Sigmoid colon (tissue), 7 donors: ENCODE measurements around the gene TAS1R1. TPM values are rescaled to one million over a fixed set of nuclear protein-coding genes. Genes with fewer than 3 reads are reported as not detected.

Experiments
- DNase-seq: peaks from one replicate; pipeline ENCODE4 v3.0.0-alpha.2; 2019
- H3K27ac ChIP-seq, 4 donors: fragments of 200-600 bp; sonication (generic); one replicate each; pipeline ENCODE4 v1.5.1; 2016 to 2019; ENCODE audit warnings: mild to moderate bottlenecking in 1 of 4
- H3K27me3 ChIP-seq, 3 donors: fragments of 200-600 bp; sonication (generic); one replicate each; pipeline ENCODE4 v1.5.1; 2019; ENCODE audit warnings: mild to moderate bottlenecking in 1 of 3
- H3K36me3 ChIP-seq, 4 donors: fragments of 200-600 bp; sonication (generic); one replicate each; pipeline ENCODE4 v1.5.1; 2016 to 2019
- H3K4me1 ChIP-seq, 4 donors: fragments of 200-600 bp; sonication (generic); one replicate each; pipeline ENCODE4 v1.5.1; 2017 to 2019
- H3K4me3 ChIP-seq, 4 donors: fragments of 200-600 bp; sonication (generic); one replicate each; pipeline ENCODE4 v1.5.1; 2017 to 2019; ENCODE audit warnings: mild to moderate bottlenecking in 2 of 4, moderate library complexity in 1 of 4
- H3K9me3 ChIP-seq, 4 donors: fragments of 200-600 bp in 3 of 4; sonication (generic) in 3 of 4; one replicate each; pipeline versions ENCODE4 v1.5.1 to v1.6.1; 2013 to 2019
- EP300 ChIP-seq, 4 donors: sonication (generic); formaldehyde crosslinking; IDR thresholded peaks; one replicate each; pipeline ENCODE4 v1.6.1; 2017; ENCODE audit warnings: antibody characterized with exemption in 4 of 4
- POLR2A ChIP-seq, 2 donors: fragments of 450-650 bp; IDR thresholded peaks; one replicate each; pipeline ENCODE4 v1.6.1; 2016; ENCODE audit warnings: antibody characterized with exemption in 2 of 2, mild to moderate bottlenecking in 2 of 2, moderate library complexity in 2 of 2
- POLR2AphosphoS5 ChIP-seq, 4 donors: sonication (generic); formaldehyde crosslinking; IDR thresholded peaks; one replicate each; pipeline ENCODE4 v1.6.1; 2017; ENCODE audit warnings: antibody characterized with exemption in 4 of 4
- WGBS, 2 donors: extraction: QIAGEN DNeasy Blood & Tissue Kit; methylation state at CpG; one replicate each; pipeline ENCODE4 v1.1.7; 2013; 5-methylcytosine and 5-hydroxymethylcytosine counted together
- intact Hi-C: fragments of 100-400 bp; cut with DNase I; formaldehyde crosslinking; loops from one replicate; pipeline ENCODE4 v1.15.1; 2023
- polyA plus RNA-seq, 3 donors: library from polyadenylated mRNA; stranded (reverse); fragments of 200-250 nt; gene quantifications; one replicate each; pipeline ENCODE4 v1.2.3, GENCODE V29; 2013
- total RNA-seq, 4 donors: library from RNA; depleted of rRNA; stranded (reverse); fragments of >200 nt; gene quantifications; one replicate each; pipeline ENCODE4 v1.1.0, GENCODE V29; 2016
- TF ChIP-seq, protein P1 (sequence below), 4 experiments: fragments of 450-650 bp in 3 of 4; fragments of 200-600 bp in 1 of 4; IDR thresholded peaks; one replicate each; pipeline ENCODE4 v1.5.1; 2016 to 2019; ENCODE audit warnings: antibody characterized with exemption in 4 of 4, mild to moderate bottlenecking in 3 of 4, moderate library complexity in 2 of 4
- donor health status: healthy with polysubstance abuse.
- donor health status: Bipolar disorder and iron deficiency.
- donor health status: healthy.

Gene TAS1R1
- total and polyA plus RNA-seq, 7 donors, result 0.10 to 0.36 TPM; not detected in 5

GRCh38 chr1:6530504-6531160 is 24.5 kb upstream of the TAS1R1 start:
- no peaks in the 10 kb centered on the region for H3K27me3 ChIP-seq
- no peak overlapping the region for H3K4me3 ChIP-seq
- peaks cover 17 to 89% (median 52%) of the 10 kb centered on the region in 4 donors for H3K36me3 ChIP-seq
- H3K4me1 ChIP-seq, result no peaks in the 10 kb centered on the region
- DNase-seq, result no peak
- WGBS, 2 donors, result 96 to 97% methylated on average over 13 of the region's 13 CpGs
- no peaks in the 10 kb centered on the region for H3K9me3 ChIP-seq
- intact Hi-C loops, result no loop called here
- no peak overlapping the region for H3K27ac ChIP-seq
- no peak for TF ChIP-seq POLR2A (IDR thresholded peaks at IDR 0.05)
- TF ChIP-seq POLR2AphosphoS5 (IDR thresholded peaks at IDR 0.05), result no peak
- TF ChIP-seq, protein P1, sequence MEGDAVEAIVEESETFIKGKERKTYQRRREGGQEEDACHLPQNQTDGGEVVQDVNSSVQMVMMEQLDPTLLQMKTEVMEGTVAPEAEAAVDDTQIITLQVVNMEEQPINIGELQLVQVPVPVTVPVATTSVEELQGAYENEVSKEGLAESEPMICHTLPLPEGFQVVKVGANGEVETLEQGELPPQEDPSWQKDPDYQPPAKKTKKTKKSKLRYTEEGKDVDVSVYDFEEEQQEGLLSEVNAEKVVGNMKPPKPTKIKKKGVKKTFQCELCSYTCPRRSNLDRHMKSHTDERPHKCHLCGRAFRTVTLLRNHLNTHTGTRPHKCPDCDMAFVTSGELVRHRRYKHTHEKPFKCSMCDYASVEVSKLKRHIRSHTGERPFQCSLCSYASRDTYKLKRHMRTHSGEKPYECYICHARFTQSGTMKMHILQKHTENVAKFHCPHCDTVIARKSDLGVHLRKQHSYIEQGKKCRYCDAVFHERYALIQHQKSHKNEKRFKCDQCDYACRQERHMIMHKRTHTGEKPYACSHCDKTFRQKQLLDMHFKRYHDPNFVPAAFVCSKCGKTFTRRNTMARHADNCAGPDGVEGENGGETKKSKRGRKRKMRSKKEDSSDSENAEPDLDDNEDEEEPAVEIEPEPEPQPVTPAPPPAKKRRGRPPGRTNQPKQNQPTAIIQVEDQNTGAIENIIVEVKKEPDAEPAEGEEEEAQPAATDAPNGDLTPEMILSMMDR (IDR thresholded peaks at IDR 0.05), result no peak
- no peak for TF ChIP-seq EP300 (IDR thresholded peaks at IDR 0.05)

GRCh38 chr1:6531996-6532395 is 23.1 kb upstream of the TAS1R1 start:
- Histone ChIP-seq H3K9me3 (no peaks in the 10 kb centered on the region), H3K4me1 (no peaks in the 10 kb centered on the region), H3K4me3 (no peak overlapping the region), H3K27ac (no peak overlapping the region), H3K27me3 (no peaks in the 10 kb centered on the region), H3K36me3 (peaks cover 15 to 84% (median 42%) of the 10 kb centered on the region in 4 donors)
- DNase-seq, result no peak
- 89 to 91% methylated on average over 5 of the region's 5 CpGs for WGBS, 2 donors
- intact Hi-C loops, result no loop called here
- TF ChIP-seq POLR2AphosphoS5 (IDR thresholded peaks at IDR 0.05) (no peak), EP300 (IDR thresholded peaks at IDR 0.05) (no peak), POLR2A (IDR thresholded peaks at IDR 0.05) (no peak)
- TF ChIP-seq, protein P1 (IDR thresholded peaks at IDR 0.05), result no peak

- no peak for DNase-seq
- intact Hi-C loops, result no loop called here
These were observed 20.8 kb upstream of the TAS1R1 start for GRCh38 chr1:6534248-6534822.

GRCh38 chr1:6535214-6535613 is 19.9 kb upstream of the TAS1R1 start:
- Histone ChIP-seq H3K4me3 (no peak overlapping the region), H3K36me3 (peaks cover 15 to 62% (median 28%) of the 10 kb centered on the region in 4 donors), H3K4me1 (no peaks in the 10 kb centered on the region), H3K27ac (no peak overlapping the region), H3K27me3 (no peaks in the 10 kb centered on the region), H3K9me3 (no peaks in the 10 kb centered on the region)
- WGBS, 2 donors, result 90 to 94% methylated on average over 4 of the region's 4 CpGs
- no peak for DNase-seq
- intact Hi-C loops, result no loop called here
- TF ChIP-seq, protein P1 (IDR thresholded peaks at IDR 0.05), result no peak
- no peak for TF ChIP-seq POLR2A (IDR thresholded peaks at IDR 0.05)
- TF ChIP-seq EP300 (IDR thresholded peaks at IDR 0.05), result no peak
- no peak for TF ChIP-seq POLR2AphosphoS5 (IDR thresholded peaks at IDR 0.05)

More at GRCh38 chr1:6534248-6534822, 20.8 kb upstream of the TAS1R1 start:
- Histone ChIP-seq H3K27ac (no peak overlapping the region), H3K4me1 (no peaks in the 10 kb centered on the region), H3K27me3 (no peaks in the 10 kb centered on the region), H3K36me3 (peaks cover 15 to 67% (median 29%) of the 10 kb centered on the region in 4 donors), H3K4me3 (no peak overlapping the region), H3K9me3 (no peaks in the 10 kb centered on the region)
- WGBS, 2 donors, result 90 to 95% methylated on average over 8 of the region's 8 CpGs
- TF ChIP-seq POLR2AphosphoS5 (IDR thresholded peaks at IDR 0.05) (no peak), EP300 (IDR thresholded peaks at IDR 0.05) (no peak), POLR2A (IDR thresholded peaks at IDR 0.05) (no peak)
- TF ChIP-seq, protein P1 (IDR thresholded peaks at IDR 0.05), result no peak
